Posterior vena cava (tissue), 2 donors: Measurements from ENCODE around the gene DPP7. TPM values are rescaled to one million over a fixed set of nuclear protein-coding genes. Genes with fewer than 3 reads are reported as not detected.

Source experiments
- DNase-seq: peaks from one replicate; pipeline ENCODE4 v3.0.0-alpha.2; 2020; ENCODE audit warnings: low spot score
- intact Hi-C, 2 donors: fragments of 100-400 bp; cut with DNase I; formaldehyde crosslinking; loops; one replicate each; pipeline versions ENCODE4 v1.14.1 to v1.14.2; 2022 to 2023
- total RNA-seq, 2 donors: library from RNA; stranded (reverse); fragmentation: NEBNext Ultra II Directional; extraction: Animal tissue kit (Norgen Biotek cat#: 25700); gene quantifications; one replicate each; pipeline ENCODE4 v1.2.1, GENCODE V29; 2021
- donor health status: DM: yes; HTN: yes; CAD: no.
- donor health status: DM: yes; HTN: yes; CAD: no.

The DPP7 gene
- total RNA-seq, 2 donors from 2014 or later: 108 to 128 TPM

GRCh38 chr9:137149942-137150616, 35.5 kb upstream of the DPP7 start:
- no peak for DNase-seq
- intact Hi-C loops: no loop called here

- no peak for DNase-seq
These were observed 34.8 kb upstream of the DPP7 start for GRCh38 chr9:137149363-137149762.

GRCh38 chr9:137148661-137149060, 34.1 kb upstream of the DPP7 start:
- intact Hi-C loops: no loop called here
- DNase-seq: no peak

More at GRCh38 chr9:137149363-137149762, 34.8 kb upstream of the DPP7 start:
- intact Hi-C loops: no loop called here

- DNase-seq: no peak
- intact Hi-C loops: no loop called here
These were observed 33.7 kb upstream of the DPP7 start for GRCh38 chr9:137148242-137148641.

- intact Hi-C loops: no loop called here
- no peak for DNase-seq
These were observed 33.2 kb upstream of the DPP7 start for GRCh38 chr9:137147793-137148160.

- no peak for DNase-seq
- intact Hi-C loops: no loop called here
These were observed 32.7 kb upstream of the DPP7 start for GRCh38 chr9:137147091-137147792.

- intact Hi-C loops: no loop called here
- no peak for DNase-seq
These were observed 32.0 kb upstream of the DPP7 start for GRCh38 chr9:137146527-137146918.

- no peak for DNase-seq
- intact Hi-C loops: no loop called here
These were observed 31.4 kb upstream of the DPP7 start for GRCh38 chr9:137145731-137146526.

- no peak for DNase-seq
- intact Hi-C loops: no loop called here
These were observed 28.9 kb upstream of the DPP7 start for GRCh38 chr9:137143459-137143858.

GRCh38 chr9:137141976-137142936, 27.7 kb upstream of the DPP7 start:
- no peak for DNase-seq
- intact Hi-C loops: no loop called here

GRCh38 chr9:137141050-137141810, 26.7 kb upstream of the DPP7 start:
- no peak for DNase-seq

GRCh38 chr9:137140151-137141012, 25.8 kb upstream of the DPP7 start:
- intact Hi-C loops: no loop called here
- no peak for DNase-seq

More at GRCh38 chr9:137141050-137141810, 26.7 kb upstream of the DPP7 start:
- intact Hi-C loops: no loop called here

GRCh38 chr9:137139468-137140150, 25.1 kb upstream of the DPP7 start:
- intact Hi-C loops: no loop called here
- DNase-seq: no peak

- intact Hi-C loops: no loop called here
- no peak for DNase-seq
These were observed 24.4 kb upstream of the DPP7 start, which contains the start of gene GRIN1 for GRCh38 chr9:137138722-137139467. Gene GRIN1, plus strand, starts transcription at chr9:137139154. Its CDS starts 333 bp downstream, at chr9:137139487.

GRCh38 chr9:137138058-137138721, 23.7 kb upstream of the DPP7 start:
- intact Hi-C loops: no loop called here
- no peak for DNase-seq
